Measurements from ENCODE around the gene KLHL11. TPM values are rescaled to one million over a fixed set of nuclear protein-coding genes. Genes with fewer than 3 reads are reported as not detected.

The KLHL11 gene
- total and polyA plus RNA-seq, 4 donors = 0.68 to 12.6 (median 7.1) TPM

DNA sequence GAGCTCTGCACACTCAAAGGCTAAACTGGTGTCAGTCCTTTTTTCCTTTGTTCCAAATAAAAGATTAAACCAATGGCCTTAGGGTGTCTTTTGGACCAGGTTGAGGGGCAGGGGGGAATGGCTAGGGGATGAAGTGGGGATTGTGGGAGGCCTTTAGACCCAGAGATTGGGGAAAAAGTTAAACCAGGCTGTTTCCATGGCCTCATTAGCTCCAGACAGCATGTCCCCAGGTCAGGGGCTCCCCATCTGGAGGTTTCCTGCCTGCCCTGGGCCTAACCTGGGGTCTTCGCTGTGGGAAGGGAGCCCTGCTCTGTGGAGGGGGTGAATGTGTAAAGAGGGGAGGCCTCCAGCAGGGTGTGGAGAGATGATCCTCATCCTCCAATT is 42.1 kb downstream of the KLHL11 start:
- WGBS = 98% methylated on average over 1 of the region's 1 CpG
- no peak for TF ChIP-seq SP1 (IDR thresholded peaks at IDR 0.05)
- Histone ChIP-seq H3K4me3 (ENCODE audit: low read depth in 1 of 3, low read length in 3 of 3) (no peak overlapping the region), H3K36me3 (ENCODE audit: control insufficient read depth in 4 of 4, insufficient read depth in 3 of 4, low read depth in 1 of 4, low read length in 3 of 4) (peaks cover 0 to 14% (median 4%) of the 10 kb centered on the region in 4 donors), H3K27ac (ENCODE audit: low read depth in 1 of 2, low read length in 2 of 2) (no peak overlapping the region), H3K9ac (ENCODE audit: low read depth in 1 of 2, low read length in 2 of 2) (no peak overlapping the region), H3K4me1 (ENCODE audit: control insufficient read depth in 4 of 4, insufficient read depth in 4 of 4, low read length in 3 of 4) (no peaks in the 10 kb centered on the region), H3K27me3 (ENCODE audit: control insufficient read depth in 4 of 4, insufficient read depth in 4 of 4, low read length in 3 of 4) (no peaks in the 10 kb centered on the region), H3K9me3 (ENCODE audit: control insufficient read depth in 4 of 4, low read length in 3 of 4) (no peaks in the 10 kb centered on the region)
- no peak for DNase-seq (ENCODE audit: low spot score)

DNA sequence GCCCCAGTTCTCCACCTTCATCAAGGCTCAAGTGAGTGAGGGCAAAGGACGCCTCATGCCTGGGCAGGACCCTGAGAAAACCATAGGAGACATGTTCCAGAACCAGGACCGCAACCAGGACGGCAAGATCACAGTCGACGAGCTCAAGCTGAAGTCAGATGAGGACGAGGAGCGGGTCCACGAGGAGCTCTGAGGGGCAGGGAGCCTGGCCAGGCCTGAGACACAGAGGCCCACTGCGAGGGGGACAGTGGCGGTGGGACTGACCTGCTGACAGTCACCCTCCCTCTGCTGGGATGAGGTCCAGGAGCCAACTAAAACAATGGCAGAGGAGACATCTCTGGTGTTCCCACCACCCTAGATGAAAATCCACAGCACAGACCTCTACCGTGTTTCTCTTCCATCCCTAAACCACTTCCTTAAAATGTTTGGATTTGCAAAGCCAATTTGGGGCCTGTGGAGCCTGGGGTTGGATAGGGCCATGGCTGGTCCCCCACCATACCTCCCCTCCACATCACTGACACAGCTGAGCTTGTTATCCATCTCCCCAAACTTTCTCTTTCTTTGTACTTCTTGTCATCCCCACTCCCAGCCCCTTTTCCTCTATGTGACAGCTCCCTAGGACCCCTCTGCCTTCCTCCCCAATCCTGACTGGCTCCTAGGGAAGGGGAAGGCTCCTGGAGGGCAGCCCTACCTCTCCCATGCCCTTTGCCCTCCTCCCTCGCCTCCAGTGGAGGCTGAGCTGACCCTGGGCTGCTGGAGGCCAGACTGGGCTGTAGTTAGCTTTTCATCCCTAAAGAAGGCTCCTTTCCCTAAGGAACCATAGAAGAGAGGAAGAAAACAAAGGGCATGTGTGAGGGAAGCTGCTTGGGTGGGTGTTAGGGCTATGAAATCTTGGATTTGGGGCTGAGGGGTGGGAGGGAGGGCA is 42.7 kb downstream of the KLHL11 start:
- Histone ChIP-seq H3K27me3 (ENCODE audit: control insufficient read depth in 4 of 4, insufficient read depth in 4 of 4, low read length in 3 of 4) (no peaks in the 10 kb centered on the region), H3K4me3 (ENCODE audit: low read depth in 1 of 3, low read length in 3 of 3) (no peak overlapping the region), H3K36me3 (ENCODE audit: control insufficient read depth in 4 of 4, insufficient read depth in 3 of 4, low read depth in 1 of 4, low read length in 3 of 4) (peaks cover 0 to 11% (median 3%) of the 10 kb centered on the region in 4 donors), H3K4me1 (ENCODE audit: control insufficient read depth in 4 of 4, insufficient read depth in 4 of 4, low read length in 3 of 4) (no peaks in the 10 kb centered on the region), H3K9ac (ENCODE audit: low read depth in 1 of 2, low read length in 2 of 2) (no peak overlapping the region), H3K27ac (ENCODE audit: low read depth in 1 of 2, low read length in 2 of 2) (no peak overlapping the region), H3K9me3 (ENCODE audit: control insufficient read depth in 4 of 4, low read length in 3 of 4) (no peaks in the 10 kb centered on the region)
- WGBS = 83% methylated on average over 12 of the region's 12 CpGs
- TF ChIP-seq SP1 (IDR thresholded peaks at IDR 0.05) = no peak
- TF ChIP-seq, protein P1, sequence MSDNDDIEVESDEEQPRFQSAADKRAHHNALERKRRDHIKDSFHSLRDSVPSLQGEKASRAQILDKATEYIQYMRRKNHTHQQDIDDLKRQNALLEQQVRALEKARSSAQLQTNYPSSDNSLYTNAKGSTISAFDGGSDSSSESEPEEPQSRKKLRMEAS (IDR thresholded peaks at IDR 0.05) = no peak
- TF ChIP-seq EGR1 (IDR thresholded peaks at IDR 0.05; ENCODE audit: low read depth in 2 of 2) = no peak
- TF ChIP-seq, protein P2, sequence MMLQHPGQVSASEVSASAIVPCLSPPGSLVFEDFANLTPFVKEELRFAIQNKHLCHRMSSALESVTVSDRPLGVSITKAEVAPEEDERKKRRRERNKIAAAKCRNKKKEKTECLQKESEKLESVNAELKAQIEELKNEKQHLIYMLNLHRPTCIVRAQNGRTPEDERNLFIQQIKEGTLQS (IDR thresholded peaks at IDR 0.05) = no peak
- TF ChIP-seq NR2F2 (IDR thresholded peaks at IDR 0.05) = no peak
- no peak for TF ChIP-seq RXRA (IDR thresholded peaks at IDR 0.05)
- TF ChIP-seq, protein P3, sequence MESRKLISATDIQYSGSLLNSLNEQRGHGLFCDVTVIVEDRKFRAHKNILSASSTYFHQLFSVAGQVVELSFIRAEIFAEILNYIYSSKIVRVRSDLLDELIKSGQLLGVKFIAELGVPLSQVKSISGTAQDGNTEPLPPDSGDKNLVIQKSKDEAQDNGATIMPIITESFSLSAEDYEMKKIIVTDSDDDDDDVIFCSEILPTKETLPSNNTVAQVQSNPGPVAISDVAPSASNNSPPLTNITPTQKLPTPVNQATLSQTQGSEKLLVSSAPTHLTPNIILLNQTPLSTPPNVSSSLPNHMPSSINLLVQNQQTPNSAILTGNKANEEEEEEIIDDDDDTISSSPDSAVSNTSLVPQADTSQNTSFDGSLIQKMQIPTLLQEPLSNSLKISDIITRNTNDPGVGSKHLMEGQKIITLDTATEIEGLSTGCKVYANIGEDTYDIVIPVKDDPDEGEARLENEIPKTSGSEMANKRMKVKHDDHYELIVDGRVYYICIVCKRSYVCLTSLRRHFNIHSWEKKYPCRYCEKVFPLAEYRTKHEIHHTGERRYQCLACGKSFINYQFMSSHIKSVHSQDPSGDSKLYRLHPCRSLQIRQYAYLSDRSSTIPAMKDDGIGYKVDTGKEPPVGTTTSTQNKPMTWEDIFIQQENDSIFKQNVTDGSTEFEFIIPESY (IDR thresholded peaks at IDR 0.05) = no peak
- TF ChIP-seq GABPA (IDR thresholded peaks at IDR 0.05 in 1 of 2, conservative IDR thresholded peaks at IDR 0.05 in 1 of 2) = no peak
- no peak for TF ChIP-seq RAD21 (IDR thresholded peaks at IDR 0.05)
- no peak for TF ChIP-seq HNF4A (conservative IDR thresholded peaks at IDR 0.05)
- TF ChIP-seq, protein P4, sequence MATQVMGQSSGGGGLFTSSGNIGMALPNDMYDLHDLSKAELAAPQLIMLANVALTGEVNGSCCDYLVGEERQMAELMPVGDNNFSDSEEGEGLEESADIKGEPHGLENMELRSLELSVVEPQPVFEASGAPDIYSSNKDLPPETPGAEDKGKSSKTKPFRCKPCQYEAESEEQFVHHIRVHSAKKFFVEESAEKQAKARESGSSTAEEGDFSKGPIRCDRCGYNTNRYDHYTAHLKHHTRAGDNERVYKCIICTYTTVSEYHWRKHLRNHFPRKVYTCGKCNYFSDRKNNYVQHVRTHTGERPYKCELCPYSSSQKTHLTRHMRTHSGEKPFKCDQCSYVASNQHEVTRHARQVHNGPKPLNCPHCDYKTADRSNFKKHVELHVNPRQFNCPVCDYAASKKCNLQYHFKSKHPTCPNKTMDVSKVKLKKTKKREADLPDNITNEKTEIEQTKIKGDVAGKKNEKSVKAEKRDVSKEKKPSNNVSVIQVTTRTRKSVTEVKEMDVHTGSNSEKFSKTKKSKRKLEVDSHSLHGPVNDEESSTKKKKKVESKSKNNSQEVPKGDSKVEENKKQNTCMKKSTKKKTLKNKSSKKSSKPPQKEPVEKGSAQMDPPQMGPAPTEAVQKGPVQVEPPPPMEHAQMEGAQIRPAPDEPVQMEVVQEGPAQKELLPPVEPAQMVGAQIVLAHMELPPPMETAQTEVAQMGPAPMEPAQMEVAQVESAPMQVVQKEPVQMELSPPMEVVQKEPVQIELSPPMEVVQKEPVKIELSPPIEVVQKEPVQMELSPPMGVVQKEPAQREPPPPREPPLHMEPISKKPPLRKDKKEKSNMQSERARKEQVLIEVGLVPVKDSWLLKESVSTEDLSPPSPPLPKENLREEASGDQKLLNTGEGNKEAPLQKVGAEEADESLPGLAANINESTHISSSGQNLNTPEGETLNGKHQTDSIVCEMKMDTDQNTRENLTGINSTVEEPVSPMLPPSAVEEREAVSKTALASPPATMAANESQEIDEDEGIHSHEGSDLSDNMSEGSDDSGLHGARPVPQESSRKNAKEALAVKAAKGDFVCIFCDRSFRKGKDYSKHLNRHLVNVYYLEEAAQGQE (IDR thresholded peaks at IDR 0.05) = no peak
- TF ChIP-seq TAF1 (conservative IDR thresholded peaks at IDR 0.05) = no peak
- no peak for TF ChIP-seq FOXA2 (IDR thresholded peaks at IDR 0.05)
- TF ChIP-seq JUND (IDR thresholded peaks at IDR 0.05) = no peak
- no peak for TF ChIP-seq HNF4G (IDR thresholded peaks at IDR 0.05)
- DNase-seq (ENCODE audit: low spot score) = no peak

All from liver (tissue), 9 donors.